Right lobe of liver (tissue), 4 donors: ENCODE results near the gene CHMP1A.

Source experiments
- CTCF ChIP-seq, 4 donors: fragments of 200-600 bp in 3 of 4; fragments of 450-650 bp in 1 of 4; IDR thresholded peaks; one replicate each; pipeline versions ENCODE4 v1.5.1 to v1.8.0; 2016 to 2022; ENCODE audit warnings: antibody characterized with exemption in 4 of 4, mild to moderate bottlenecking in 2 of 4
- POLR2A ChIP-seq: fragments of 450-650 bp; IDR thresholded peaks from one replicate; pipeline ENCODE4 v1.6.1; 2017; ENCODE audit warnings: antibody characterized with exemption, mild to moderate bottlenecking
- donor health status: DM: no; HTN: no; CAD: no.
- donor health status: DM: no; HTN: no; CAD: no.
- donor health status: DM: no; HTN: yes; CAD: no.

- TF ChIP-seq CTCF (IDR thresholded peaks at IDR 0.05) (no peak), POLR2A (no peak)
Measured at GRCh38 chr16:89656435-89657121, 930 bp downstream of the CHMP1A start.
